ENCODE data around the gene ANKRD13B. TPM values are rescaled to one million over a fixed set of nuclear protein-coding genes. Genes with fewer than 3 reads are reported as not detected.

The ANKRD13B gene
- total RNA-seq, 1 donor from 2014 or later: 17.9 TPM

DNA sequence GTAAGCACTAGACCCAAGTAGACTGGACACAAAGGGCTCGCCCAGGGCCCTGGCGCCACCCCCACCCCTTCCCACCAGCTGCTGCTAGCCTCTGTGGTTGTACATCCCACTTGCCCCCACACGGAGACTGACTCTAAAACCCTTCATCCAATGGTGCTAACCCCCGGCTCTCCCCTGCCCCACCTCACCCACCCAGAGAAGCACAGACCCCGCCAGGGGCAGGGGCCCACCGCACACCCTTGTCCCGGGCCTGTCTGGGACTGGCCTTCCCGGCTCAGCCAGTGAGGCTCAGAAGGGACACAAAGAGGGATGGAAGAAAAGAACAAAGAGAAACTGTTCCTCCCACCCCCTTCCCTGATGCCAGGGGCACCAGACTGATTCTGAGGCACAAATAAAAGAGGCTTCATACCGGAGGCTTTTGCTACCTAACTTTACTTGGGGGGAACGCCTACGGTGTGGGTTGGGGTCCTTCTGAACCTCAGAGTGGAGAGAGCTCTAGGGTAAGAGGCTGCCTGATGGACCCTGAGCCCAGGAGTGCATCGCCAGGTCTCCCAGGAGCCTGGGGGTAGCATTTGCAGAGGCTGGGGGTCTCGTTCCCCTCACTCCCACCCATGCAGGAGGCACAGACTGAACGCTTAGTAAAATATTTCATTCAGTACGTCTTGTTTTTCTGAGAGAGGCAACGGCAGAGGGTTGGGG, 21.6 kb downstream of the ANKRD13B start:
- no peak overlapping the region for H3K27ac ChIP-seq (ENCODE audit: low read depth, low read length)
- FAIRE-seq (no peak), DNase-seq (ENCODE audit: low read depth) (no peak)
- no peaks in the 10 kb centered on the region for H3K79me2 ChIP-seq (ENCODE audit: insufficient read depth, low read length)
- H2AFZ ChIP-seq (ENCODE audit: low read depth, low read length): no peak overlapping the region
- no peak overlapping the region for H3K27ac Mint-ChIP-seq (ENCODE audit: unreplicated experiment)
- peaks cover 2% of the 10 kb centered on the region for H3K4me1 Mint-ChIP-seq (ENCODE audit: low read depth, unreplicated experiment)
- peaks cover 10% of the 10 kb centered on the region for H3K27me3 ChIP-seq (ENCODE audit: insufficient read depth, low read length)
- H3K9me3 Mint-ChIP-seq (ENCODE audit: unreplicated experiment): no peaks in the 10 kb centered on the region
- H3K27me3 Mint-ChIP-seq (ENCODE audit: low read depth, unreplicated experiment): peaks cover 8% of the 10 kb centered on the region
- peaks cover 32% of the 10 kb centered on the region for H3K4me1 ChIP-seq (ENCODE audit: insufficient read depth, low read length)
- TF ChIP-seq EZH2 (IDR thresholded peaks at IDR 0.05; ENCODE audit: insufficient read depth, low read length): no peak
- TF ChIP-seq, protein P1, sequence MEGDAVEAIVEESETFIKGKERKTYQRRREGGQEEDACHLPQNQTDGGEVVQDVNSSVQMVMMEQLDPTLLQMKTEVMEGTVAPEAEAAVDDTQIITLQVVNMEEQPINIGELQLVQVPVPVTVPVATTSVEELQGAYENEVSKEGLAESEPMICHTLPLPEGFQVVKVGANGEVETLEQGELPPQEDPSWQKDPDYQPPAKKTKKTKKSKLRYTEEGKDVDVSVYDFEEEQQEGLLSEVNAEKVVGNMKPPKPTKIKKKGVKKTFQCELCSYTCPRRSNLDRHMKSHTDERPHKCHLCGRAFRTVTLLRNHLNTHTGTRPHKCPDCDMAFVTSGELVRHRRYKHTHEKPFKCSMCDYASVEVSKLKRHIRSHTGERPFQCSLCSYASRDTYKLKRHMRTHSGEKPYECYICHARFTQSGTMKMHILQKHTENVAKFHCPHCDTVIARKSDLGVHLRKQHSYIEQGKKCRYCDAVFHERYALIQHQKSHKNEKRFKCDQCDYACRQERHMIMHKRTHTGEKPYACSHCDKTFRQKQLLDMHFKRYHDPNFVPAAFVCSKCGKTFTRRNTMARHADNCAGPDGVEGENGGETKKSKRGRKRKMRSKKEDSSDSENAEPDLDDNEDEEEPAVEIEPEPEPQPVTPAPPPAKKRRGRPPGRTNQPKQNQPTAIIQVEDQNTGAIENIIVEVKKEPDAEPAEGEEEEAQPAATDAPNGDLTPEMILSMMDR (IDR thresholded peaks at IDR 0.05; ENCODE audit: insufficient read depth, low read depth, low read length): no peak
- no peak overlapping the region for H3K4me3 ChIP-seq (ENCODE audit: insufficient read depth, low read depth, low read length)
- peaks cover 12% of the 10 kb centered on the region for H4K20me1 ChIP-seq (ENCODE audit: insufficient read depth, low read length)
- no peaks in the 10 kb centered on the region for H3K36me3 ChIP-seq (ENCODE audit: insufficient read depth, low read length)
- peak overlapping the region; percentile 89 for H3K4me2 ChIP-seq (ENCODE audit: low read length)
- peaks cover 2% of the 10 kb centered on the region for H3K36me3 Mint-ChIP-seq (ENCODE audit: low read depth, unreplicated experiment)
- no peak overlapping the region for H3K9ac ChIP-seq (ENCODE audit: low read length)
- peak overlapping the region; percentile 57 for H3K4me3 Mint-ChIP-seq (ENCODE audit: unreplicated experiment)
- H3K9me3 ChIP-seq (ENCODE audit: insufficient read depth, low read depth, low read length): no peaks in the 10 kb centered on the region

DNA sequence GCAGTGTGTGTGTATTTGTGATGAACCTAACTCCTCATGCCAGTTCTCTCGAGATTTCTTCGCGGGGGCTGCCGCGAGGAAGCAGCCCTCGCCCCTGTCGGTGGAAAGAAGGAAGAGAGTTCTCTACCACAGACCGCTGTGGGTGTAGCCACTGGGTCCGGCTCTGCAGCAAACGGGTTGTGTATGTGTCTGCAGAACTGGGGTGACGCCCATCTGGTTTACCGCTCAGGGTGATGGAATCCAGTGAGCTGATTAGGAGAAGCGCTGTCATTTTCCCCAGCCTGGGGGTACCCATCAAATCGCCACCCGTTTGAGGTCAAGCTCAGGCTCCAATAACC, 22.1 kb downstream of the ANKRD13B start:
- H3K27ac ChIP-seq (ENCODE audit: low read depth, low read length): no peak overlapping the region
- peaks cover 33% of the 10 kb centered on the region for H3K4me1 ChIP-seq (ENCODE audit: insufficient read depth, low read length)
- peaks cover 12% of the 10 kb centered on the region for H4K20me1 ChIP-seq (ENCODE audit: insufficient read depth, low read length)
- H3K4me3 ChIP-seq (ENCODE audit: insufficient read depth, low read depth, low read length): peak overlapping the region; percentile 47
- H3K4me1 Mint-ChIP-seq (ENCODE audit: low read depth, unreplicated experiment): peaks cover 6% of the 10 kb centered on the region
- no peak overlapping the region for H3K27ac Mint-ChIP-seq (ENCODE audit: unreplicated experiment)
- H2AFZ ChIP-seq (ENCODE audit: low read depth, low read length): peak overlapping the region; percentile 82
- TF ChIP-seq, protein P1 (IDR thresholded peaks at IDR 0.05; ENCODE audit: insufficient read depth, low read depth, low read length): no peak
- TF ChIP-seq EZH2 (IDR thresholded peaks at IDR 0.05; ENCODE audit: insufficient read depth, low read length): no peak
- no peaks in the 10 kb centered on the region for H3K9me3 Mint-ChIP-seq (ENCODE audit: unreplicated experiment)
- peaks cover 8% of the 10 kb centered on the region for H3K27me3 Mint-ChIP-seq (ENCODE audit: low read depth, unreplicated experiment)
- peaks cover 10% of the 10 kb centered on the region for H3K27me3 ChIP-seq (ENCODE audit: insufficient read depth, low read length)
- no peaks in the 10 kb centered on the region for H3K36me3 ChIP-seq (ENCODE audit: insufficient read depth, low read length)
- H3K9ac ChIP-seq (ENCODE audit: low read length): peak overlapping the region; percentile 47
- no peak for DNase-seq (ENCODE audit: low read depth)
- no peaks in the 10 kb centered on the region for H3K79me2 ChIP-seq (ENCODE audit: insufficient read depth, low read length)
- H3K4me2 ChIP-seq (ENCODE audit: low read length): peak overlapping the region; percentile 89
- peak overlapping the region; percentile 57 for H3K4me3 Mint-ChIP-seq (ENCODE audit: unreplicated experiment)
- peaks cover 2% of the 10 kb centered on the region for H3K36me3 Mint-ChIP-seq (ENCODE audit: low read depth, unreplicated experiment)
- FAIRE-seq: no peak
- H3K9me3 ChIP-seq (ENCODE audit: insufficient read depth, low read depth, low read length): no peaks in the 10 kb centered on the region

Measured in astrocyte (in vitro differentiated cells and primary cell).